Measurements from ENCODE around the gene HBG1.
"Not testable (repeated sequence)": the region's sequence is repeated elsewhere in the genome, so short reads cannot be mapped to it uniquely, and the experiment has no call there.

The HBG1 gene

GRCh38 chr11:5251746-5252145 is 2.1 kb upstream of the HBG1 start:
- no peak overlapping the region for H3K4me3 ChIP-seq (ENCODE audit: low read length)
- DNase-seq (ENCODE audit: low read depth, low spot score): no peak

- H3K4me3 ChIP-seq (ENCODE audit: low read length): no peak overlapping the region
- no peak for DNase-seq (ENCODE audit: low read depth, low spot score)
These were observed 1.0 kb upstream of the HBG1 start for GRCh38 chr11:5250543-5251204.

GRCh38 chr11:5248498-5248897 is 1.2 kb downstream of the HBG1 start:
- H3K4me3 ChIP-seq (ENCODE audit: low read length); DNase-seq (ENCODE audit: low read depth, low spot score): not testable (repeated sequence)

- H3K4me3 ChIP-seq (ENCODE audit: low read length): no peak overlapping the region
- no peak for DNase-seq (ENCODE audit: low read depth, low spot score)
These were observed 2.0 kb downstream of the HBG1 start for GRCh38 chr11:5247472-5248192.

DNA sequence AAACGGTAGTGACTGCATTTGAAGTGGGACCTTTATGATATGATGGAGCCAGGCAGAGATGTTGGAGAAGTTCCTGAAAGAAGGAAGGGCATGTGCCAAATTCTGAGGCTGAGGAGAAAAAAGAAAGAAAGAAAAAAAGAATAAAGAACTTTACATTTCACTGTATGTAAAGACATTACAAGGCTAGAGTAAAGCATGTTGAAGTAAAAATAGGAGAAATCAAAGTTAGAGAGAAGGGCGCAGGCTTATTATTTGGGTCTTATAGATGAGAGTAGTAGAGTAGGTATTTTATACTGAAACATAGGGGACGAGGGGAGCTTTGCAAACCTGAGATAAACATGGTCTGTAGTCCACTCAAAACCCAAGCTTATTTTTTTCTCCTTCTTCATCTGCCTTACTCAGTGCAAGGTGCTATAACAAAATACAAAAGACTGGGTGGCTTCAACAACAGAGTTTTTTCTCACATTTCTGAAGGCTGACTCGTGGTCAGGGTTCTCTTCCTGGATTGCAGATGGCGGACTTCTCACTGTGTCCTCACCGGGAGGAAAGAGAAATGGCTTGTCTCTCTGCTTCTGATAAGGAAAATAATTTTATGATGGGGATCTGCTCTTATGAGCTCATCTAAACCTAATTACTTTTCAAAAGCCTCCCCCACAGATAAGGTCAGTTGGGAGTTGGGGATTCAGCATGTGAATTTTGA is 2.7 kb downstream of the HBG1 start:
- DNase-seq (ENCODE audit: low read depth, low spot score): no peak
- H3K4me3 ChIP-seq (ENCODE audit: low read length): no peak overlapping the region

DNA sequence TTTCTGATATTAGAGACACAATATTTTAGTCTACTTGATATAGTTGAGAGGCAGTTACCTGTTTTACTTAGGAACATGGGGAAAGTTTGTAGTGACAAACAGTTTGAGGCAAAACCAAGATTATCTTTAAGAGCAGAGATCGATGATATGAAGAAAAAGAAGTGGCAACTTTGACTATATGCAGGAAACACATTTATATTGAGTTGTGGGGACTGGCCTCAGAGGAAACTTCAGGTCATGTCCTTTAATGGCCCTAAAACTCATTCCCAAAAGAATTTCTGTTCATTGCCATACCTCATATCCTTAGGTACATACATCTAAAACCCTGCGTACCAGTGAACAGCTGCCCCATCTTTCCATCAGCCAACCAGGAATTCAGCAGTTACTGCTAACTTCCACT is 4.5 kb downstream of the HBG1 start:
- H3K4me3 ChIP-seq (ENCODE audit: low read length): no peak overlapping the region
- DNase-seq (ENCODE audit: low read depth, low spot score): no peak

DNA sequence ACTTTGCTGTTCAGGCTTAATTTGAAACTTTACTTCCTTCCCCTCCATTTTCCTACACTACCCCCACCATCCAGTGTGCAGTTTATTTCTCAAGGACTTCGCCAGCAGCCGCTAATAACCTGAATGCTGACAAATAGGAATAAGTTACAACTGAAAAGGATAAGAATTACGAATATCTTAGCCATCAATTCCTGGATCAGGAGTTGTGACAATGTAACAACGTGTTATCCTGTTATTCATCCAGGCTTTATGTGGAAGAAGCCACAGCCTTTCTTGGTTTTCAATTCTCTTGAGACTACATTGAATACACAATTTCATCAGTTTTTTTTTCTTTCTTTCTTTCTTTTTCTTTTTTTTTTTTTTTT is 5.9 kb downstream of the HBG1 start:
- no peak for DNase-seq (ENCODE audit: low read depth, low spot score)
- H3K4me3 ChIP-seq (ENCODE audit: low read length): no peak overlapping the region

DNA sequence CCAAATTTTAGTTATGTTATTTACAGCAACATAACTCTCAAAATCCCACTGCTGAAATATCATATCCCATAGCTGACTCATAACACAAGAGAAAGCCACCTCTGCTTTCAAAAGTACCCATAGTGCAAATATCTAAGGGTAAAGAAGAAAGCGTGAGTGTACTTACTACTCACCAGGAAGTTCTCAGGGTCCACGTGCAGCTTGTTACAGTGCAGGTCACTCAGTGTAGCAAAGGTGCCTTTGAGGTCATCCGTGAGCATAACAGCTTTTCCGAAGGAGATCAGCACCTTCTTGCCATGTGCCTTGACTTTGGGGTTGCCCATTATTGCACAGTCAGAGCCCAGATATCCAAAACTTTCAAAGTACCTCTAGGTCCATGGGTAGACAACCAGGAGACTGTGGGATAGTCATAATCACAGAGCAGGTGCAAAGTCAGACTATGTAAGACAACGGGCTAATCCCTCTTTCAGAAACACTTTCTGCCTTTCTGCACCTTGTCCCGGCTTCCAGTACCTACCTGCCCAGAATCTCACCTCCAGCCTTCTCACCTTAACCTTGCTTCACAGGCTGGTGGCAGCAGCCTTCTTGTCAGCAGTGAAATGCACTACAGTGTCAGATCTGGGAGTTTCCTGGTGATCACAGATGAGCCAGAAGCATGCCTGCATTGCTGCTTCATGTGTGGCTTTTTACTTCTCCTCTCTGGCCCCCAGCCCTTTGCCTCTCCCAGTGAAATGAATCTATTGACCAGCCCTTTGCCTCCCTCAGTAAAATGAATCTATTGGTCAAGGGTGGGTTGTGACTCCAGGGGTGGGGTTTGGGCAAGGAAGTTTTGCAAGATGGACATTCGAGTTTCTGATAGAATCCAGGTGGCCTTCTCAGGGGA is 6.5 kb downstream of the HBG1 start:
- H3K4me3 ChIP-seq (ENCODE audit: low read length): no peak overlapping the region
- no peak for DNase-seq (ENCODE audit: low read depth, low spot score)

DNA sequence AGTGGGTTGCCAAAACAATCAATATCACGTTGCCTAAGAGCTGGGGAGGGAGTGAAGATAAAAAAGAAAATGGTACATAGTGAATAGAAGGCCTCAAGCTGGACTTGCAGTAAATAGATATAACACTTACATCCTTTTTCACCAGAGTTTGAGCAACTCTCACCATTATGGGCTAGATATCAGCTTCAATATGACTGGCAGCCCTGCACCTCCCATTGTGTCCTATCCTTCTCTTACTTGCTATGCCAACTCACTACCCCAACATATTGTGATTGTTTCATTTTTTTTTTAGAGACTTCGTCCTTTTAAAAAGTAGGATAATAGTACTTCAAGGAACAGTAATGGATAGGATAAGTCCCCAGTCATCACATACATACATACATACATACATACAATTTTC is 7.4 kb downstream of the HBG1 start:
- no peak overlapping the region for H3K4me3 ChIP-seq (ENCODE audit: low read length)

GRCh38 chr11:5241458-5241857 is 8.2 kb downstream of the HBG1 start:
- no peak for DNase-seq (ENCODE audit: low read depth, low spot score)
- H3K4me3 ChIP-seq (ENCODE audit: low read length): no peak overlapping the region

More for the DNA sequence above, 7.4 kb downstream of the HBG1 start:
- no peak for DNase-seq (ENCODE audit: low read depth, low spot score)

- DNase-seq (ENCODE audit: low read depth, low spot score): no peak
- H3K4me3 ChIP-seq (ENCODE audit: low read length): no peak overlapping the region
These were observed 9.2 kb downstream of the HBG1 start for GRCh38 chr11:5240458-5240857.

DNA sequence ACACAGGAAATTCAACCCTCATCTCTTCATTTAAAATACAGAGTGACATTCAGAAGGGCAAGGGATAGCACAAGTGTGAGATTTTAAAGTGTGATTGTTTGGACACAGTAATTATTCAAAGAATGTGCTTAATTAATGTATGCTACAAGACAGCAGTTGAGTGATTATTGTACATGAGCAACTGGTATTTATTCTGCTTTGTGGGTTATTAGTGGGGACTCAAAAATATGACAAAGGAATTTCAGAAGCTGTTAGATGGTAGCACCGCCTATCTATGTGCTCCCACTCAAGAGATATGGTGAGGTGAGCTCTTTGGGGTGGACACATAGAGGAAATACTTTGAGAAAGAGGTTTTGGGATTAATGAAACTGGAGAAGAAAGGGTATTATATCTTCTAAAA is 9.6 kb downstream of the HBG1 start:
- H3K4me3 ChIP-seq (ENCODE audit: low read length): no peak overlapping the region
- DNase-seq (ENCODE audit: low read depth, low spot score): no peak

GRCh38 chr11:5239046-5239445 is 10.6 kb downstream of the HBG1 start:
- H3K4me3 ChIP-seq (ENCODE audit: low read length): no peak overlapping the region
- DNase-seq (ENCODE audit: low read depth, low spot score): no peak

DNA sequence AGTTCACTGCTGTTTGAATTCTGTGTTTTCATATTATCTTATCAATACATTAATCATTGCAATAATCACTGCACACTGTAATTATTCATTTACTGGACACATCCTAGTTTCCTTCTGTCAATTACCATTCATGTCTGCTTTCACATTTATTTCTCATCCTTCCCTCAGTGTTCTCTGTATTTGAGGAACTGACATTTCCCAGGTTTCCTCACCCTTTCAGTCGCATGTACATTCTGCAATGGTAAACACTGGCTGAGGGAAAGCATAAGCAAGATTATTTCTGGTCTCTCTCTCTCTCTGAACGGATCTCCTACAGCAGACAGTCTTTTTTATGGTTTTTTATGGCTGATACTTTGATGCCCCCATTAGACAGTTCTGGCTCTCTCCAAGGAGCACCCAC is 11.2 kb downstream of the HBG1 start:
- no peak overlapping the region for H3K4me3 ChIP-seq (ENCODE audit: low read length)
- DNase-seq (ENCODE audit: low read depth, low spot score): no peak

DNA sequence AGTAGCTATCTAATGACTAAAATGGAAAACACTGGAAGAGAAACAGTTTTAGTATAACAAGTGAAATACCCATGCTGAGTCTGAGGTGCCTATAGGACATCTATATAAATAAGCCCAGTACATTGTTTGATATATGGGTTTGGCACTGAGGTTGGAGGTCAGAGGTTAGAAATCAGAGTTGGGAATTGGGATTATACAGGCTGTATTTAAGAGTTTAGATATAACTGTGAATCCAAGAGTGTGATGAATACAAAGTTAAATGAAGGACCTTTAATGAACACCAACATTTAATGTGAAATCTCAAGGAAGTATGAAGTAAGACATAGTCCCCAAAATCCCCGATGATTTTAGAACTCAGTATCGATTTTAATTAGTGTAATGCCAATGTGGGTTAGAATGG is 12.2 kb downstream of the HBG1 start:
- no peak overlapping the region for H3K4me3 ChIP-seq (ENCODE audit: low read length)
- DNase-seq (ENCODE audit: low read depth, low spot score): no peak

GRCh38 chr11:5235364-5236095 is 14.1 kb downstream of the HBG1 start:
- DNase-seq (ENCODE audit: low read depth, low spot score): no peak
- H3K4me3 ChIP-seq (ENCODE audit: low read length): no peak overlapping the region

GRCh38 chr11:5234381-5234834 is 15.2 kb downstream of the HBG1 start, which contains the start of gene HBD:
Gene HBD (minus strand): TSS chr11:5234483. CDS start chr11:5234433, 50 bp downstream.
- peak; percentile 20 for DNase-seq (ENCODE audit: low read depth, low spot score)

GRCh38 chr11:5233307-5233706 is 16.4 kb downstream of the HBG1 start:
- no peak overlapping the region for H3K4me3 ChIP-seq (ENCODE audit: low read length)
- DNase-seq (ENCODE audit: low read depth, low spot score): no peak

More at GRCh38 chr11:5234381-5234834, 15.2 kb downstream of the HBG1 start, which contains the start of gene HBD:
- H3K4me3 ChIP-seq (ENCODE audit: low read length): no peak within 1 kb of the TSS

DNA sequence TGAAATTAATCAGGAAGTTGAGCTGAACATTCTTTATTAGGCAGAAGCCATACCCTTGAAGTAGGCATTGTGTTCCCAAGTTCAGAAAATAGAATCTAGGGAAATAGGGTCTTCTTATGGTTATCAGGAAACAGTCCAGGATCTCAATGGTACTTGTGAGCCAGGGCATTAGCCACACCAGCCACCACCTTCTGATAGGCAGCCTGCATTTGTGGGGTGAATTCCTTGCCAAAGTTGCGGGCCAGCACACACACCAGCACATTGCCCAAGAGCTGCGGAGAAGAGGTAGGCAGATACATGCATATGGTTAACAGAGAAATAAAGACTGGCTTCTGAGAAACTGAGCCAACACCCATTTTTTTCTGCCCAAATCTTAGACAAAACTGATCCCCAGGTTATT is 16.8 kb downstream of the HBG1 start:
- no peak overlapping the region for H3K4me3 ChIP-seq (ENCODE audit: low read length)
- no peak for DNase-seq (ENCODE audit: low read depth, low spot score)
